ENCODE measurements around the gene DNAJC4.
A peak's percentile ranks its signal among the peaks of the same experiment; 100 is the strongest.

Gene DNAJC4

GRCh38 chr11:64210301-64211020, 19.9 kb upstream of the DNAJC4 start:
- peaks cover 34% of the 10 kb centered on the region for H3K36me3 ChIP-seq (ENCODE audit: insufficient read depth, low read length)
- no peaks in the 10 kb centered on the region for H3K9me3 ChIP-seq (replicated peaks; ENCODE audit: low read length)
- H3K4me1 ChIP-seq (ENCODE audit: control insufficient read depth, insufficient read depth, low read length): peaks cover 42% of the 10 kb centered on the region
- no peak overlapping the region for H3K4me3 ChIP-seq (ENCODE audit: low read length)
- H3K4me2 ChIP-seq (ENCODE audit: low read length): no peak overlapping the region
- H3K27me3 ChIP-seq (ENCODE audit: control insufficient read depth, insufficient read depth, low read length): no peaks in the 10 kb centered on the region
- H3K9ac ChIP-seq (ENCODE audit: low read depth, low read length): no peak overlapping the region

GRCh38 chr11:64211181-64211872, 19.0 kb upstream of the DNAJC4 start:
- Histone ChIP-seq H3K36me3 (ENCODE audit: insufficient read depth, low read length) (peaks cover 27% of the 10 kb centered on the region), H3K27me3 (ENCODE audit: control insufficient read depth, insufficient read depth, low read length) (no peaks in the 10 kb centered on the region), H3K9me3 (replicated peaks; ENCODE audit: low read length) (no peaks in the 10 kb centered on the region), H3K4me3 (ENCODE audit: low read length) (no peak overlapping the region), H3K4me1 (ENCODE audit: control insufficient read depth, insufficient read depth, low read length) (peaks cover 35% of the 10 kb centered on the region), H3K4me2 (ENCODE audit: low read length) (no peak overlapping the region), H3K9ac (ENCODE audit: low read depth, low read length) (no peak overlapping the region)

GRCh38 chr11:64216879-64217278, 13.5 kb upstream of the DNAJC4 start:
- no peak overlapping the region for H3K4me2 ChIP-seq (ENCODE audit: low read length)
- H3K27me3 ChIP-seq (ENCODE audit: control insufficient read depth, insufficient read depth, low read length): no peaks in the 10 kb centered on the region
- peaks cover 34% of the 10 kb centered on the region for H3K36me3 ChIP-seq (ENCODE audit: insufficient read depth, low read length)
- no peak overlapping the region for H3K4me3 ChIP-seq (ENCODE audit: low read length)
- peaks cover 6% of the 10 kb centered on the region for H3K4me1 ChIP-seq (ENCODE audit: control insufficient read depth, insufficient read depth, low read length)
- H3K9me3 ChIP-seq (replicated peaks; ENCODE audit: low read length): no peaks in the 10 kb centered on the region
- H3K9ac ChIP-seq (ENCODE audit: low read depth, low read length): no peak overlapping the region

GRCh38 chr11:64218628-64219353, 11.6 kb upstream of the DNAJC4 start:
- peaks cover 7% of the 10 kb centered on the region for H3K4me1 ChIP-seq (ENCODE audit: control insufficient read depth, insufficient read depth, low read length)
- H3K9me3 ChIP-seq (replicated peaks; ENCODE audit: low read length): no peaks in the 10 kb centered on the region
- H3K9ac ChIP-seq (ENCODE audit: low read depth, low read length): no peak overlapping the region
- peaks cover 38% of the 10 kb centered on the region for H3K36me3 ChIP-seq (ENCODE audit: insufficient read depth, low read length)
- no peak overlapping the region for H3K4me3 ChIP-seq (ENCODE audit: low read length)
- no peaks in the 10 kb centered on the region for H3K27me3 ChIP-seq (ENCODE audit: control insufficient read depth, insufficient read depth, low read length)
- no peak overlapping the region for H3K4me2 ChIP-seq (ENCODE audit: low read length)

- Histone ChIP-seq H3K9me3 (replicated peaks; ENCODE audit: low read length) (no peaks in the 10 kb centered on the region), H3K4me3 (ENCODE audit: low read length) (no peak overlapping the region), H3K9ac (ENCODE audit: low read depth, low read length) (no peak overlapping the region), H3K4me1 (ENCODE audit: control insufficient read depth, insufficient read depth, low read length) (peaks cover 8% of the 10 kb centered on the region), H3K4me2 (ENCODE audit: low read length) (no peak overlapping the region), H3K27me3 (ENCODE audit: control insufficient read depth, insufficient read depth, low read length) (no peaks in the 10 kb centered on the region), H3K36me3 (ENCODE audit: insufficient read depth, low read length) (peaks cover 38% of the 10 kb centered on the region)
Observed at GRCh38 chr11:64219354-64219684, 11.0 kb upstream of the DNAJC4 start.

- Histone ChIP-seq H3K4me3 (ENCODE audit: low read length) (no peak overlapping the region), H3K36me3 (ENCODE audit: insufficient read depth, low read length) (peaks cover 38% of the 10 kb centered on the region), H3K9ac (ENCODE audit: low read depth, low read length) (no peak overlapping the region), H3K27me3 (ENCODE audit: control insufficient read depth, insufficient read depth, low read length) (no peaks in the 10 kb centered on the region), H3K9me3 (replicated peaks; ENCODE audit: low read length) (no peaks in the 10 kb centered on the region), H3K4me1 (ENCODE audit: control insufficient read depth, insufficient read depth, low read length) (peaks cover 10% of the 10 kb centered on the region), H3K4me2 (ENCODE audit: low read length) (no peak overlapping the region)
Observed at GRCh38 chr11:64219755-64220154, 10.6 kb upstream of the DNAJC4 start.

- H3K36me3 ChIP-seq (ENCODE audit: insufficient read depth, low read length): peaks cover 38% of the 10 kb centered on the region
- no peak overlapping the region for H3K9ac ChIP-seq (ENCODE audit: low read depth, low read length)
- H3K4me3 ChIP-seq (ENCODE audit: low read length): no peak overlapping the region
Observed at GRCh38 chr11:64220271-64220670, 10.1 kb upstream of the DNAJC4 start.

GRCh38 chr11:64220798-64221197, 9.6 kb upstream of the DNAJC4 start:
- Histone ChIP-seq H3K4me3 (ENCODE audit: low read length) (no peak overlapping the region), H3K4me1 (ENCODE audit: control insufficient read depth, insufficient read depth, low read length) (peaks cover 15% of the 10 kb centered on the region), H3K9me3 (replicated peaks; ENCODE audit: low read length) (no peaks in the 10 kb centered on the region), H3K36me3 (ENCODE audit: insufficient read depth, low read length) (peaks cover 38% of the 10 kb centered on the region), H3K4me2 (ENCODE audit: low read length) (no peak overlapping the region), H3K27me3 (ENCODE audit: control insufficient read depth, insufficient read depth, low read length) (no peaks in the 10 kb centered on the region), H3K9ac (ENCODE audit: low read depth, low read length) (no peak overlapping the region)

More at GRCh38 chr11:64220271-64220670, 10.1 kb upstream of the DNAJC4 start:
- H3K27me3 ChIP-seq (ENCODE audit: control insufficient read depth, insufficient read depth, low read length): no peaks in the 10 kb centered on the region
- peaks cover 11% of the 10 kb centered on the region for H3K4me1 ChIP-seq (ENCODE audit: control insufficient read depth, insufficient read depth, low read length)
- no peak overlapping the region for H3K4me2 ChIP-seq (ENCODE audit: low read length)
- H3K9me3 ChIP-seq (replicated peaks; ENCODE audit: low read length): no peaks in the 10 kb centered on the region

GRCh38 chr11:64222651-64223000, 7.7 kb upstream of the DNAJC4 start:
- Histone ChIP-seq H3K27me3 (ENCODE audit: control insufficient read depth, insufficient read depth, low read length) (no peaks in the 10 kb centered on the region), H3K9ac (ENCODE audit: low read depth, low read length) (no peak overlapping the region), H3K36me3 (ENCODE audit: insufficient read depth, low read length) (peaks cover 38% of the 10 kb centered on the region), H3K9me3 (replicated peaks; ENCODE audit: low read length) (no peaks in the 10 kb centered on the region), H3K4me2 (ENCODE audit: low read length) (no peak overlapping the region), H3K4me1 (ENCODE audit: control insufficient read depth, insufficient read depth, low read length) (peaks cover 27% of the 10 kb centered on the region), H3K4me3 (ENCODE audit: low read length) (no peak overlapping the region)

GRCh38 chr11:64223001-64223651, 7.2 kb upstream of the DNAJC4 start:
- H3K4me3 ChIP-seq (ENCODE audit: low read length): no peak overlapping the region
- H3K27me3 ChIP-seq (ENCODE audit: control insufficient read depth, insufficient read depth, low read length): no peaks in the 10 kb centered on the region
- H3K4me2 ChIP-seq (ENCODE audit: low read length): no peak overlapping the region
- no peak overlapping the region for H3K9ac ChIP-seq (ENCODE audit: low read depth, low read length)
- peaks cover 28% of the 10 kb centered on the region for H3K4me1 ChIP-seq (ENCODE audit: control insufficient read depth, insufficient read depth, low read length)
- peaks cover 38% of the 10 kb centered on the region for H3K36me3 ChIP-seq (ENCODE audit: insufficient read depth, low read length)
- H3K9me3 ChIP-seq (replicated peaks; ENCODE audit: low read length): no peaks in the 10 kb centered on the region

- H3K36me3 ChIP-seq (ENCODE audit: insufficient read depth, low read length): peaks cover 35% of the 10 kb centered on the region
- peaks cover 30% of the 10 kb centered on the region for H3K4me1 ChIP-seq (ENCODE audit: control insufficient read depth, insufficient read depth, low read length)
- no peak overlapping the region for H3K9ac ChIP-seq (ENCODE audit: low read depth, low read length)
- H3K4me3 ChIP-seq (ENCODE audit: low read length): no peak overlapping the region
- no peaks in the 10 kb centered on the region for H3K9me3 ChIP-seq (replicated peaks; ENCODE audit: low read length)
- peak overlapping the region; percentile 97 for H3K4me2 ChIP-seq (ENCODE audit: low read length)
- H3K27me3 ChIP-seq (ENCODE audit: control insufficient read depth, insufficient read depth, low read length): no peaks in the 10 kb centered on the region
Observed at GRCh38 chr11:64224151-64224890, 6.0 kb upstream of the DNAJC4 start.
